IPS DF 4.7 (cell line): ENCODE measurements around the gene IMPDH2.

Source experiments
- DNase-seq: peaks from one replicate; pipeline ENCODE4 v3.0.0-alpha.2; 2013; ENCODE audit warnings: low spot score; ENCODE audit errors: extremely low read depth

Gene IMPDH2

DNA sequence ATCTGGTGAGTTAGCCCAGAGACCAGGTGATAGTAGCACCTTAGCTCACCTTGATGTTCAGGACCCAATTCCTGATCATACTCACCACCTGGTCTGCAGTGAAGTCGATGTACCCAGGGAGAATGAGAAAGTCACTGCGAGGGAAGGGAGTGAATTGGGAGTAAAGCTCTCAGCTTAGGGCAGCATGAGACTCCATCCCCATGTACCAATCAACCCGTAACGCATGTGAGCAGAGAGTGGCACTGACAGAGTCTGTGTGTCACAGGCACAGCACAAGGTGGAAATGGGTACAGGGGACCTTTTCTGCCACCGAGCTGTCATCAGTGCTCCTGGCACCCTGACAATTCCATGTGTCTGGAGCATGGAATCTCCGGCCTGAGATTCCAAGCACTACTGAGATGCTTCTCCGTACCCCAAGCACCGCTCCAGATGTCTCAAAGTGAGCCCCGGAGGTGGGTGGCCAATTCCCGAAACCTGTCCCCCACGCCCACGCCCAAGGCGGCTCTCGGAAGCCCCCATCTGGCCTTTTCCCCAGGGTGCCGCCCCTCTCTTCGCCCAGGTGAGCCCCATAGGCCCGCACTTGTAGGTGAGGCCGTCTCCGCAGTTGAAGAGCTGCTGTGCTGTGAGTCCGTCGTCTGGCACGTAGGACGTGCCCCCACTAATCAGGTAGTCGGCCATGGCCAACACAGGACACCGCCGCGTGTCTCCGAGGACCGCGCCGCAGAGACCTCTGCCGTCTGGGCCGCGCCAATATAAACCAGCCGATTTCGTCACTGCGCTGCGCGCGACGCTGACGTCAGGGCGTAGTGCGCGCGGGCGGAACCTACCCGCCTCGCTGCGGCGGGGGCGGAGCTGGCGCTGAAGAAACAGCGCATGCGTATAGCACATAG is at the start of gene IMPDH2:
IMPDH2 (minus strand) TSS at position 726 of the 890 bp plus-strand sequence; CDS start at position 678, 48 bp downstream.
- DNase-seq = no peak

DNA sequence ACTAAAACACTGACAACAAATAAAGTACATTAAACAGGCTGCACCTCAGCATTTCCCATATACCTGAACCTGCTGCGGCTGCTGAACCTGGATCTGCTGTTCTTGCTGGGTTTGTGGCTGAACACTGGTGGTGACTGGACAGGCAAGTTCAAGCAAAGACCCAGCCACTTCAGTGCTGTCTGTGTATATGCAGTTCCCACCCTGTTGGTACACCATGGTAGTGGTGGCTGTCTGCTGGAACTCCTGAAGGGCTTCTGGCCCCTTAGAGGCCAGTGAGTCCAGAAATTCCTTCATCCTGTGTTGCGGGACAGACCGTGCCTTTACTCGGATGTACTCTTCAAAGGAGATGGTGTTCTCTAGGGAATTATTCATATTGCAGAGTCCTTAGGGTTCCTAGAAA is 47.4 kb upstream of the IMPDH2 start:
- no peak for DNase-seq

DNA sequence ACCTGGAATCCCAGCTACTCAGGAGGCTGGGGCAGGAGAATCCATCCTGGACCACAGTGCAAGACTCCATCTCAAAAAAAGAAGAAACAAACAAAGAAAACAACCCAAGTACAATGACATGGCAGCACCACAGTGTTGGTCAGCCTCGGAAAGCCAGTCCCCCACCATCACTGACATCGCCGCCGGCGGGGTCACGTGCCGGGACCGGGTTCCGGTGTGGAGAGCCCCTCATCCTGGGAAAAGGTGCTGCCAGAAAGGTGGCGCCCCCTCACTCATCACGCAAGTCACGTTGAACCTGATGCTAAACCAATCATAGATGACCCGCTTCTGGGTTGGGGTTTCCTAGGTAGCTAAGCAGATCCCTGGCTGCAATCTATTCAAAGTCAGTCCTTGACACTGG is 46.9 kb upstream of the IMPDH2 start:
- no peak for DNase-seq

DNA sequence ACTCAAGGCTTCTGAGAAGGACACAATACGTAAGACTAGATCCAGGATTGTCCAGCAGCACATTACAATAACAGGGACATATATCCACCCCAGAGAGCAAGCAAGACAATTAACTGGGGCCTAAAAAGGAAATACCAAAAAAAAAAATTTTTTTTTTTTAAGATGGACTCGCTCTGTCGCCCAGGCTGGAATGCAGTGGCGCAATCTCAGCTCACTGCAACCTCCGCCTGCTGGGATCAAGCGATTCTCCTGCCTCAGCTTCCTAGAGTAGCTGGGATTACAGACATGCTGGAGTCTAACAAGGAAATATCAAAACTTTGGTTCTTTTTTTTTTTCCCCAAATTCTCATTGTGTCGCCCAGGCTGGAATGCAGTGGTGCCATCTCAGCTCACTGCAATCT is 28.8 kb upstream of the IMPDH2 start:
- DNase-seq = no peak

DNA sequence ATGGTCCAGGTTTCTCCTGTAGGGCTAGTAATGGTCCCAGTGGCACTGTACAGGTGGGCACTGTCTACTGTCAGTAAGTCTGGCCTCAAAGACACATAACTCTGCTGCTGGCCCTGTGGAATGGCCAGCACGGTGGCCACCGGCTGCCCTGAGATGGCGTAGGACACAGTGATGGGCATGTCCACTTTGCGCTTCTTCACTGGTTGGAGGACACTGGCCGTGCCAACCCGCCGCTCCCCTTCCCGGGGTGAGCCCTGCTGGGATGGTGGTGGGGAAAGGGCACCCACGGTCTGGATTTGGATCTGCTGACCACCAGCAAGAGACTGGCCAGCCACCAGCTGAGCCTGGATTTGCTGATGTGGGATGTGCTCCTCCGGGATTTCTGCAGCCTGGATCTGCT is 28.1 kb upstream of the IMPDH2 start:
- no peak for DNase-seq

DNA sequence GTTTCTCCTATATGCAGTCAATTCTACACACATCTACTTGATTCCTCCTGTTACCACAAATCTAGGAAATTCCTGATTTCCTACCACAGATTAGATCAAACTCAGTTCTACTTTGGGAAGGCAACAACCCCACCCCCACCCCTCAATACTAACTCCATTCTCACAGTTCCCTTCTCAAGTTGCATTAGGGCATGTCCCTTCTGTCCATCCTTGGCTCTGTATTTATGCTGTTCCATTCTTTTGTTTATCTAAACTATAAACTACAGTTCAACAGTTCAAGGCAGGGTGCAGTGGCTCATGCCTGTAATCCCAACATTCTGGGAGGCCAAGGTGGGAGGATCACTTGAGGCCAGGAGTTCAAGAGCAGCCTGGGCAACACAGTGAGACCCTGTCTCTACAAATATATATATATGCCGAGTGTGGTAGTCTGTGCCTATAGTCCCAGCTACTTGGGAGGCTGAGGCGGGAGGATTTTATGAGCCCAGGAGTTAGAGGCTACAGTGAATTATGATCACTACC is 25.2 kb upstream of the IMPDH2 start:
- DNase-seq = no peak

DNA sequence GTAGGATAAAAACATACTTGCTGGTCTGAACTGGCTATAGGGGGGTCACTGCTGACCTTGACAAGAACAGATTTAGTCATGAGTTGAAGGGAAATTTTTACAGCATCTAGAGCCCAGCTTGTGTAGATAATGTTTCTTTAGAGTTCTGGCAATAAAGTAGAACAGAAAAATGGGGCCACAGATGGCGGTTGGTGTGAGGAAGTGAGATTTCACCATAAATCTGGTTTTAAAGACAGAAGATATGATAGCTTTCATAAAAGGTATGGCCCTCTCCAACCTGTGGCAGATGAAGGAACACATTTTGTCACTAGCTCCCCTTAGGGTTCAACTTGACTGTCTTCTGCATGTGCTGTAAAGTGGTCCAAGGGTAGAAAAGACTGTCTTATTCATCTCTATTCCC is 24.3 kb upstream of the IMPDH2 start:
- DNase-seq = no peak

DNA sequence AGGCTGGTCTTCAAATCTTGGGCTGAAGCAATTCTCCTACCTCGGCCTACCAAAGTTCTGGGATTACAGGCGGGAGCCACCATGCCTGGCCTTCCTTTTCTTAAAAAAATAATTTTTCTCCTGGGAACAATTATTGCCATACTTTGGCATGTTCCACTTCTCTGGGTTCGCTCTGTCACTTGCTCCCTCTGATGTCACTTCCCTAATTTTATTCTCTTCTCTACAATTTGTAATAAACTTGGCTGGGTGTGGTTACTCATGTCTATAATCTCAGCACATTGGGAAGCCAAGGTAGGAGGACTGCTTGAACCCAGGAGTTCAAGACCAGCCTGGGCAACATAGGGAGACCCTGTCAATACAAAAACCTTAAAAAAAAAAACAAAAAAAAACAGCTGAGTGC is 6.1 kb upstream of the IMPDH2 start:
- no peak for DNase-seq

DNA sequence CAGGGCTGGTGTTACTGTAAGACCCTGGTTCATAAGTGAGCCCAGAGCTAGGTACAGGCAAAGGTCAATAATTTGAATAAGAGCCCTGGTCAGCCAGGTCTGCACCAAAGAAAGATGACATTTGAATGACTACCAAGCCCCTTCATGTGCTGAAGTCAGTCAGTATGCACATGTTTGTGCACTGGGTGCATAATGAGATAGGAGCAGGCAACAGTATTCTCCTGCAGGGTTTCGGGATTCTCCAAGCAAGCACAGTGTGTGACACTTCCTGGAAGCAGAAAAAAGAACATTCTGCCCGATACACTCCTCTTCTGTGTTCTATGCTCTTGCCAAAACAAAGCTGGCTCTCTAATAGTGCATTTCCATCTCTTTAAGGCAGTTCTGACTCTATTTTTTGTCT is 5.5 kb upstream of the IMPDH2 start:
- no peak for DNase-seq

DNA sequence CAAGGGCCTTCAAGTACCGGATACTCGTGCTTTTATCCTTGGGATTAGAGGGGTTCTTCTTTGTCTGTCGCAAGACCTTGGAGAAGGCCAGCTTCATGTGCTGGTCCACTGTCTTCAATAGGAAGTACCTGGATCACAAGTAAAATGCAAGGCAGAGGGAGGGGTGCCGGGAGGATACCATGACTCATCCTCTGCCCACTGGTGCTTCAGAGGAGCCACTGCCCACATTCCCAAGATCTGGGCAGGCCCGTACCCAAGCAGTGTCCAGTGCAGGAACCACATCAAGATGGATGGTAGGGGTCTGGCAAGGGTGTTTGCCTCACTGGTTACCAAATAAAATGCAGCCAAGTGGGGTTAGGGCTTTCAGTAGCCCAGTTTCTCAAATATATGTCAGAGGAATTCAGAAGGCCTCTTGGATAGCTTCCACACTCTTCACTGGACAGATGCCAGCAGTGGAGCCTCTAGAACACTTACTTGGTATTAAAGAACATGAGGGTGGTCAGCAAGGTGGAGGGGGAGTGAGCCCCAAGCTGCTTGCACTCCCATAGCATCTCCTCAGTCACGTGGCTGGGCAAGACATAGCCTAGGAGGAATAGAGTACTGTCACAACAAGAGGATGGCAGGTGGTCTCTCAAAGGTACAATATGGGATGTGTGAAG is 3.6 kb upstream of the IMPDH2 start:
- DNase-seq = no peak

DNA sequence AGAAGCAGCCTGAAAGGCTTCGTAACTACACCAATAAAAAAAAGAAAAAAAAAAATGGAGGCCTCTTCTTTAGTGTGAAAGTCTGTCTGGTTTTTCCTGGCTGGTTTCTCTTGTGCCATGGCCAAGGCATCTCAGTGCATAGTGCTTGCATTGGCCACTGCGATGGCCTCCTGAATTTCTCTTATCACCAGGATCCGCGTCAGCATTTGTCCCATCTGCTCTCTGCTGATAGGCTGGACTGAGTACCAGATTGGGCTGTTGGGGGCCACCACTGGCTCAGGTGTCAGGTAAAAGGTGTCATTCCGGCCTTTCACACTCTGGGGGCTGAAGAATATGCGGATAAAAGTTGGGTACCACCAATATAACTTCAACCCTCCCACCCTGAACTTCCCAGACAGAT is 1.1 kb upstream of the IMPDH2 start:
- no peak for DNase-seq

DNA sequence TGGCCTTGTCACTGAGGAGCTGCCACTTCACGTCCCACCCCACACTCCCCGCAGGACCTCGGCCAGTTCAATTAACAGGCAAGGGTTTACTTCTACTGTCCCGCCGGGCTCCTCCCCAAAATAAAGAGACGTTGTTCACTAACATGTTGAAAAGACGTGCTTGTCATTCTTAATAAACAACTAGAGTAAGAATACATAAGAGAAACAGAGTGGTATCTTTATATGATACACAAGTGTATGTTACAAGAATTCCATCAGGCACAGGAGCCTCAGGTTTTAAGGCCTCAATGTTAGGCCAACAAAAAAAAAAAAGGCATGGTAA is 326 bp upstream of the IMPDH2 start:
- DNase-seq = no peak

DNA sequence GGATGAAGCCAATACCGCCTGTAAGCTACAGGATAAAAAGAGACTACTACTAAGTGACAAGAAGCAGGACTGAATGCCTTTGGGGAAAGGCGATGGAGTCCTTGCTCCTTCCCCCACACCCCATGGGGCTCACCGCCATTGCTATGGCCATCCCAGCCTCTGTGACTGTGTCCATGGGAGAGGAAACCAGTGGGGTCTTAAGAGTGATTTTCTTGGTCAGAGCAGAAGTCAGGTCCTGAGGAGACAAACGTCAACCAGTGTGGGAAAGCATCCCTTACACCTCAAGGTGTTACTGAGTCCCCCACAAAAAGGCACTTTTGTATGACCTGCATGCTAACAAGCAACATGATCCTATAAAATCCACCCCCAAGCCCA is 913 bp downstream of the IMPDH2 start:
- no peak for DNase-seq

DNA sequence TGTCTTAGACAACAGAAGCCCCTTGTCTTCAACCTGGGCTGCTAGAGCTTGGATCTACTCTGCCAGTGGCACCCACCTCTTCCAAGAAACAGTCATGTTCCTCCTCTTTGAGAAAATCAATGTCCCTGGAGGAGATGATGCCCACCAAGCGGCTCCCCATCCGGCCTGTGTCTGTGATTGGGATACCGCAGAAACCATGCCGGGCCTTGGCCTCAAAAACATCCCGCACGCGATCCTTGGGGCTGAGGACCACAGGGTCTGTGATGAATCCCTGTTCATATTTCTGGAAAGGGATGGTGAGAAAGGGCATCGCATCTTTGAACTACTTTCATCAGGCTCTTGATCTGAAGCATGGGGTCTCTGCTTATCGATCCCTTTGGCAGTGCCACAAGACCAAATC is 1.6 kb downstream of the IMPDH2 start:
- no peak for DNase-seq

DNA sequence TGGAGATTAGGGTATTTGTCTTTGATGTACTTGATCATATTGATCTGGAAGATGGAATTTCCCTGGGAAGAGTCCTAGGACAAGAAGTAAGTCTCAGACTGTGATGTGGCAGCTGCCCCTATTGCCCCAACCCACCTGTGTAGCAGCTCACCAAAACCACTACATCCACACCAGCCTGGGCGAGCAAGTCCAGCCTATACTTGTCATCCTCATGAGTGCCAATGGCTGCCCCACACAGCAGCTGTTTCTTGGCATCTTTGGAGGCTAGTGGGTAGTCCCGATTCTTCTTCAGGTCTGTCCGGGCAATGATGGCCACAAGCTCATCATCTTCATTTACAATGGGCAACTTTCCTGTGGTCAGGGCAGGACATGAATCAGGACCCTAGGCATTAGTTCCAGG is 2.7 kb downstream of the IMPDH2 start:
- no peak for DNase-seq

DNA sequence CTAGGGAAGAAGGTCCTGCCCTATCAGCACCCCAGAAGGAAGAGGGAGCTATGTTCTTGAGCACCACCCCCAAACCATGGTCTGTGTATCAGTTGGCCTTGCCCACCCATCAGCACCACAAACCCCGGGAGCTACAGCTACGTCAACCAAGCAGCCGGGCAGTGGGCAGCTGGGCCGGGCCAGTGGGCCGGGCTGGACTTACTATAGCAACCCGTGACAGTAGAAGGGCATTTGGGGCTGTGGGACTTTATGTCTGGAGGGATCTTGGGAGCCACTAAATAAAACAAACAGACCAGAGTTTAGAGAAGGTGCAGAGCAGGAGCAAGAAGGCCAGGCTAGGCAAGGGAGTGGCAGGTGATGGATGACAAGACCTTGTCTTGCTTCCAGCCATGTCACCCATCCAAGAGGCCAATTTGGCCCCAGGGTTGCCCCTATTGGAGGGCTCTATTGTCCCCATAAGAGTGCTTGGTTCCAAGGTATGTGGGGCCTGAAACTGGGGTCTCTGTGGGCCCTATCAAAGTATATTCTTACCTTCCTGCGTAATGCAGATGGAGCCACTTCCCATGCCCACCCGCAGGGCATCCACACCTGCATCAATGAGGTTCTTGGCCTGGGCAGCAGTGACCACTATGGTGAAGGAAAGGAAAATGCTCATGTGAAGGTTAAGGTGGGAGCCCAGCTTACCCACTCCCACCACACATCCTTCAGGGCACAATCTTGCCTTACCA is 3.2 kb downstream of the IMPDH2 start:
- DNase-seq = no peak

DNA sequence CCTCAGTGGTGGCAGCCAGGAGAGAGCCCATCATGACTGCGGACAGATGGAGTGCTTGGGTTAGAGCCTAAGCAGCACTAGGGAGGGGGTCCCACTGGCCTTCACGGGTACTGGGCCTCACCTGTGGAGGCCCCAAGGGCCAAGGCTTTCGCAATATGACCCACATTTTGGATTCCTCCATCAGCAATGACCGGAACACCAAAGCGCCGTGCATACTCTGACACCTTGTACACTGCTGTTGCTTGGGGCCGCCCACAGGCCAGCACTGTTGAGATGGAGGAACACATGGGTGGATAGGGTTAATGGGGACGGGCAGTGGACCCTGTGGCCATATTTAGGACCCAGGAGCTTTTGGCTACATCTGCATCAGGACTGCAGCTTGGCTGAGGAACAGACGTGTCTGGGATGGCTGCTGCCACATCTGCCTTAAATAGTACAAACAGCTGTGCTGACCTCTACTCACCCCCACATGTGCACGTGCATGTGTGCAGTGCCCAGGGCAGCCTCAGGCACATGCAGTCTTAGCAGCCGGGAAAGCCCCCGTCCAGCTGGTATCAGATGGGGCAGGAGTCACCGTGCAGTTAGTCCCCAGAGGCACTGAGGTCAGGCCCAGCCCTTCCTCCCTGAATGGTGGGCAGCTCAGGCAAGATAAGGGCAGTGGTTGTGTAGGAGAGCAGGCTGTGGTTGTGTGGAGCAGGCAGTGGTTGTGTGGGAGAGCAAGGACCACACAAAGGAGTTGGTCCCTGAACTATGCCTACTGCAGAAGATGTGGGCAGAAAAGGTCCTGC is 4.0 kb downstream of the IMPDH2 start:
- no peak for DNase-seq

DNA sequence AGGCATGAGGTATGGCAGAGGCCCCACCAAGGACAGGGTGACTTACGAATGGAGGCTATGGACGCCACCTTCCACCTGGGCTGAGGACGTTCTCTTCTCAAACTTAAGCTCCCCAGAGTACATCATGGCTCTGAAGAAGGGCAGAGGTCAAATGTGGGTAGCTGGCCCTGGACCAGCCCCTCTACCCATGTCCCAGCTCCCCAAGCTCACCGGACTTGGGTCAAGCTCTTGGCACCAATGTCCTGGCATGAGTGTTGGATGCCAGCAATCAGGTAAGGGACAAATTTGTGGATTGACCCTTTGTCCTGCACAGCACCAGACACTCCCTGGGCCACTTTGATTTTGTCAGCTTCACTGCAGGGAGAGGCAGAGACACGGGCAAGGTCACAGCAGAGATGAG is 4.7 kb downstream of the IMPDH2 start:
- DNase-seq = no peak

DNA sequence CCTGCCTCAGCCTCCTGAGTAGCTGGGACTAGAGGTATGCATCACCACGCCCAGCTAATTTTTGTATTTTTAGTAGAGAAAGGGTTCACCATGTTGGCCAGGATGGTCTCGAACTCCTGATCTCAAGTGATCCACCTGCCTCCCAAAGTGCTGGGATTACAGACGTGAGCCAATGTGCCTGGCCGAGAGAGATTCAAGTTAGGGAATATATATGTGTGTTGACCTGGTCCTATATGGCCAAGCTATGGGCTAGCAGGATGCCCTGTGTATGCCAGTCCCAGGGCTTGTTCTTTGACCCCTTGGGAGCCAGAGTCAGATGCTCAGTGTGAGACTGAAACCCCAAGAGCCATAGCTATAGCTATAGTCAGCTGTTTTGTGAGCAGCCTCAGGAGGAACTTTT is 5.4 kb downstream of the IMPDH2 start:
- no peak for DNase-seq

DNA sequence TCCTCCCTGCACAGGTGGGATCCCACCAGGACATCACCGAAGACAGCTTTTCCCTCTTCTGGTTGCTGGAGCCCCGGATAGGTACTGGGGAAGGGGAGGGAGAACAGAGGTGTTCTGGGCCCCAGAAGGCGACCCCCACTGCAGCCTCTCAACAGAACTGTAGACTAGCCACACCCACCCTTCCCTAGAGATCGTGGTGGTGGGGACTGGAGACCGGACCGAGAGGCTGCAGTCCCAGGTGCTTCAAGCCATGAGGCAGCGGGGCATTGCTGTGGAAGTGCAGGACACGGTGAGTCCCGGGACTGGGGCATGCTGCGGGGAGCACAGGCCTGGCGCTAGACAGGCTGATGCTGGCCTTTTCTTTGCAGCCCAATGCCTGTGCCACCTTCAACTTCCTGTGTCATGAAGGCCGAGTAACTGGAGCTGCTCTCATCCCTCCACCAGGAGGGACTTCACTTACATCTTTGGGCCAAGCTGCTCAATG is 6.5 kb downstream of the IMPDH2 start:
- no peak for DNase-seq
